OCI-LY7 (cell line): ENCODE results near the gene PTCHD1.

Source experiments
- CTCF ChIP-seq: fragments of 200-600 bp; sonication (generic); conservative IDR thresholded peaks from 2 replicates; pipeline ENCODE4 v1.5.1; 2014; ENCODE audit warnings: mild to moderate bottlenecking, antibody characterized with exemption, low read length, moderate library complexity, mixed read lengths
- EZH2phosphoT487 ChIP-seq: fragments of 200-600 bp; sonication (generic); IDR thresholded peaks from 2 replicates; pipeline ENCODE4 v1.6.1; 2018; ENCODE audit warnings: low read depth, borderline replicate concordance, mild to moderate bottlenecking, mixed run types, antibody characterized with exemption, low read length, moderate library complexity, mixed read lengths

- TF ChIP-seq CTCF, result no peak
- TF ChIP-seq EZH2phosphoT487, result no peak
Observed at GRCh38 chrX:23366914-23367313, 32.3 kb downstream of the PTCHD1 start.
